NCI-H345 treated with DMSO at 0.1 percent for 48 hours (cell line): ENCODE data around the gene FXYD2.

Experiments used
- DNase-seq: peaks from one replicate; lab custom pipeline; 2025; ENCODE audit not compliant: unreplicated experiment; lab: John Stamatoyannopoulos, UW

FXYD2 gene

GRCh38 chr11:117805045-117805444, 19.5 kb downstream of the FXYD2 start:
- DNase-seq = no peak

GRCh38 chr11:117803896-117804295, 20.6 kb downstream of the FXYD2 start:
- DNase-seq = no peak

- no peak for DNase-seq
Observed at GRCh38 chr11:117799634-117800033, 24.9 kb downstream of the FXYD2 start.

- no peak for DNase-seq
Observed at GRCh38 chr11:117796872-117797529, 27.5 kb downstream of the FXYD2 start, which contains the start of gene DSCAML1. DSCAML1 (minus strand) TSS chr11:117797216; CDS start chr11:117797079, 137 bp downstream.

GRCh38 chr11:117796456-117796871, 28.1 kb downstream of the FXYD2 start:
- no peak for DNase-seq

- no peak for DNase-seq
Observed at GRCh38 chr11:117795638-117796455, 28.7 kb downstream of the FXYD2 start.

GRCh38 chr11:117794772-117795629, 29.5 kb downstream of the FXYD2 start:
- DNase-seq = no peak

- DNase-seq = no peak
Observed at GRCh38 chr11:117794135-117794534, 30.4 kb downstream of the FXYD2 start.

GRCh38 chr11:117793583-117793982, 31.0 kb downstream of the FXYD2 start:
- DNase-seq = no peak

- DNase-seq = no peak
Observed at GRCh38 chr11:117792992-117793391, 31.6 kb downstream of the FXYD2 start.

GRCh38 chr11:117792241-117792640, 32.3 kb downstream of the FXYD2 start:
- peak; percentile 94 for DNase-seq

- no peak for DNase-seq
Observed at GRCh38 chr11:117790279-117790678, 34.3 kb downstream of the FXYD2 start.

- no peak for DNase-seq
Observed at GRCh38 chr11:117789241-117789640, 35.3 kb downstream of the FXYD2 start.

- DNase-seq = no peak
Observed at GRCh38 chr11:117786135-117786870, 38.2 kb downstream of the FXYD2 start.

GRCh38 chr11:117782101-117782500, 42.4 kb downstream of the FXYD2 start:
- no peak for DNase-seq

- DNase-seq = no peak
Observed at GRCh38 chr11:117781627-117782026, 42.9 kb downstream of the FXYD2 start.

- DNase-seq = no peak
Observed at GRCh38 chr11:117780456-117780855, 44.1 kb downstream of the FXYD2 start.

GRCh38 chr11:117774553-117774952, 50.0 kb downstream of the FXYD2 start:
- no peak for DNase-seq

- DNase-seq = no peak
Observed at GRCh38 chr11:117772360-117772759, 52.2 kb downstream of the FXYD2 start.

GRCh38 chr11:117771841-117772240, 52.7 kb downstream of the FXYD2 start:
- no peak for DNase-seq

- DNase-seq = no peak
Observed at GRCh38 chr11:117771197-117771596, 53.3 kb downstream of the FXYD2 start.
